Adrenal gland (tissue), 5 donors: ENCODE results near the gene PIGQ.

Source experiments
- CTCF ChIP-seq, 6 experiments: fragments of 450-650 bp in 4 of 6; fragments of 200-600 bp in 2 of 6; sonication (generic) in 1 of 6; IDR thresholded peaks; 1 replicate in 5 of 6; 2 replicates in 1 of 6; pipeline versions ENCODE4 v1.5.1 to v1.8.0; 2016 to 2021; ENCODE audit warnings: antibody characterized with exemption in 6 of 6, mild to moderate bottlenecking in 2 of 6, moderate library complexity in 1 of 6
- POLR2A ChIP-seq, 2 donors: fragments of 450-650 bp; IDR thresholded peaks; one replicate each; pipeline ENCODE4 v1.6.1; 2017; ENCODE audit warnings: antibody characterized with exemption in 2 of 2, mild to moderate bottlenecking in 2 of 2, moderate library complexity in 1 of 2
- donor health status: DM: no; HTN: no; CAD: no.

DNA sequence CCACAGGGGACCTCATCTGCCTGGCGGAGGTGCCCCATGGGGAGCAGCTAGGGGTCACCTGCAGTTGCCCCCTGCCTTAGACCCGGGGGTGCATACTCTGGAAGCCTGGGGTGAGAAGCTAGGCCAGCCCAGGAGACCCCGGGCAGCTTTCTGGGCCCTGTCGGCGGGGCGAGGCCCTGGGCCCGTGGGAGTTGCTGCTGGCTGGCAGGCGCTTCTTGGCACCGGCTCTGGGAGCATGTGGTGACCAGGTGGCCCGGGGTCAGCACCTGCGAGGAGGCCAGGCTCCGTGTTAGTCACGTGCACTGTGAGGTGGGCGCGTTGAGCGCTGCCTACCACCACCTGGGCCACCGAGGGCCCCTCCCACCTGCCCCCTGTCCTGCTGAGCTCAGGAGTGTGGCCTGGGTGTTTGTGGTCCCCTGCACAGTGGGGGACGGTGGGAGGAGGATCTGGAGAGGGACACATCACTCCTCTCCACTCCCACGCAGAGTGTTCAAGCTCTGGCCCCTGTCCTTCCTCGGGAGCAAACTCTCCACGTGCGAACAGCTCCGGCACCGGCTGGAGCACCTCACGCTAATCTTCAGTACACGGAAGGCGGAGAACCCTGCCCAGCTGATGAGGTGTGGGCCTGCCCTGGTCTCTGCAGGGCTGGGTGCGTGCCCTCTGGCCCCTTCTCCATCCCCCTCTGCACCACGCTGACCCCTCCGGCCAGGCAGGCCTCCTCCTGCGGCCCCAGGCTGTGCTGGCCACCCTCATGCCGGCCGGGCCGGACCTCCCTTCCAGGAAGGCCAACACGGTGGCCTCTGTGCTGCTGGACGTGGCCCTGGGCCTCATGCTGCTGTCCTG, 5.8 kb downstream of the PIGQ start:
- no peak for TF ChIP-seq CTCF (IDR thresholded peaks at IDR 0.05)
- TF ChIP-seq POLR2A (IDR thresholded peaks at IDR 0.05) = no peak
